Neural cell (in vitro differentiated cells): ENCODE measurements around the gene GP5.

Experiments used
- CTCF ChIP-seq: fragments of 450-650 bp; IDR thresholded peaks from 2 replicates; pipeline ENCODE4 v1.5.1; 2014; ENCODE audit warnings: antibody characterized with exemption, mild to moderate bottlenecking, moderate library complexity; ENCODE audit not compliant: poor library complexity, severe bottlenecking
- EZH2 ChIP-seq: fragments of 200-600, 300-800 bp; shearing (Covaris generic), sonication (generic); IDR thresholded peaks from 2 replicates; pipeline ENCODE4 v1.6.1; 2014; ENCODE audit warnings: antibody characterized with exemption, low read length, borderline replicate concordance, mild to moderate bottlenecking; ENCODE audit not compliant: insufficient read depth, poor library complexity, severe bottlenecking
- MXI1 ChIP-seq: fragments of 450-650 bp; conservative IDR thresholded peaks from 2 replicates; pipeline ENCODE4 v1.6.1; 2014; ENCODE audit warnings: antibody characterized with exemption, mild to moderate bottlenecking; ENCODE audit not compliant: poor library complexity, severe bottlenecking
- POLR2AphosphoS5 ChIP-seq: IDR thresholded peaks from 2 replicates; pipeline ENCODE4 v1.6.1; 2012
- RAD21 ChIP-seq: fragments of 450-650 bp; conservative IDR thresholded peaks from 2 replicates; pipeline ENCODE4 v1.6.1; 2014; ENCODE audit warnings: antibody characterized with exemption, mild to moderate bottlenecking, moderate library complexity
- REST ChIP-seq: IDR thresholded peaks from 2 replicates; pipeline ENCODE4 v1.6.1; 2012; ENCODE audit warnings: borderline replicate concordance
- SMC3 ChIP-seq: fragments of 450-650 bp; conservative IDR thresholded peaks from 2 replicates; pipeline ENCODE4 v1.6.1; 2014; ENCODE audit warnings: antibody characterized with exemption, mild to moderate bottlenecking, moderate library complexity; ENCODE audit not compliant: poor library complexity
- TAF1 ChIP-seq: IDR thresholded peaks from 2 replicates; pipeline ENCODE4 v1.6.1; 2012; ENCODE audit warnings: low read depth

- no peak for TF ChIP-seq SMC3
- no peak for TF ChIP-seq CTCF
- TF ChIP-seq MXI1: no peak
- TF ChIP-seq RAD21: no peak
- TF ChIP-seq TAF1: no peak
- no peak for TF ChIP-seq POLR2AphosphoS5
- TF ChIP-seq EZH2: no peak
- no peak for TF ChIP-seq REST
These were observed 2.0 kb downstream of the GP5 start for GRCh38 chr3:194396859-194397756.
